GM18868 (cell line): ENCODE measurements around the gene VOPP1.

Experiments used
- ATAC-seq: cut with Tn5 transposase; IDR thresholded peaks from one replicate; pipeline ENCODE4 v1.9.1; 2021; ENCODE audit warnings: mild to moderate bottlenecking, moderate library complexity; ENCODE audit not compliant: unreplicated experiment

VOPP1 gene

GRCh38 chr7:55440040-55440690, 132.1 kb downstream of the VOPP1 start:
- ATAC-seq: no peak

- ATAC-seq: no peak
Measured at GRCh38 chr7:55439627-55440026, 132.7 kb downstream of the VOPP1 start.

- ATAC-seq: no peak
Measured at GRCh38 chr7:55438757-55439525, 133.4 kb downstream of the VOPP1 start.

GRCh38 chr7:55438085-55438756, 134.1 kb downstream of the VOPP1 start:
- no peak for ATAC-seq

- ATAC-seq: no peak
Measured at GRCh38 chr7:55437375-55437774, 134.9 kb downstream of the VOPP1 start.

- no peak for ATAC-seq
Measured at GRCh38 chr7:55436457-55436856, 135.8 kb downstream of the VOPP1 start.

- ATAC-seq: no peak
Measured at GRCh38 chr7:55435466-55435865, 136.8 kb downstream of the VOPP1 start.

- peak; percentile 84 for ATAC-seq
Measured at GRCh38 chr7:55432939-55433784, 139.1 kb downstream of the VOPP1 start.

GRCh38 chr7:55432506-55432905, 139.8 kb downstream of the VOPP1 start:
- no peak for ATAC-seq

- ATAC-seq: no peak
Measured at GRCh38 chr7:55431898-55432297, 140.4 kb downstream of the VOPP1 start.

- ATAC-seq: no peak
Measured at GRCh38 chr7:55429835-55430499, 142.3 kb downstream of the VOPP1 start.

GRCh38 chr7:55427800-55428199, 144.5 kb downstream of the VOPP1 start:
- ATAC-seq: no peak

GRCh38 chr7:55427342-55427741, 145.0 kb downstream of the VOPP1 start:
- ATAC-seq: no peak

- ATAC-seq: no peak
Measured at GRCh38 chr7:55426676-55427075, 145.6 kb downstream of the VOPP1 start.

GRCh38 chr7:55425141-55425752, 147.1 kb downstream of the VOPP1 start:
- no peak for ATAC-seq

GRCh38 chr7:55423891-55424290, 148.4 kb downstream of the VOPP1 start:
- no peak for ATAC-seq

- ATAC-seq: no peak
Measured at GRCh38 chr7:55423277-55423711, 149.0 kb downstream of the VOPP1 start.
